ENCODE results near the gene DRC1.

DNA sequence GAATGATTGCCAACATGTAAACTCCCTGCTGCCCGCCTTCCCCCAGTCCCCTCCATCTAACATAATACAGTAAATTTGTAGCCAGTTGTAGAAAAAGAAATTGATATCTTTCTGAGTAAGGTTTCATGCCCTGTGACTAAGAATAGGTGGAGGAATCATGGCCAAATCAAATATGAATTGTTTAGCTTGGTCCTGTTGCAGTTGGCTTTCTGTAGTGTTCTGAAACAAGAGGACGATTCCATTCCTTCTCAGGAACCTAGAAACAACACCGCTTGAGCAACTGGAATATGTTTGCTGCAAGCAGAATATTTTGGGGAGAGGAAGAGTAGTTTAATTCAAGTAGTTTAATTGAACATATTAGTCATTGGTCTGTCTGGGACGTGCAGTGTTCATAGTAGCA is 7.0 kb upstream of the DRC1 start:
- TF ChIP-seq, protein P1, sequence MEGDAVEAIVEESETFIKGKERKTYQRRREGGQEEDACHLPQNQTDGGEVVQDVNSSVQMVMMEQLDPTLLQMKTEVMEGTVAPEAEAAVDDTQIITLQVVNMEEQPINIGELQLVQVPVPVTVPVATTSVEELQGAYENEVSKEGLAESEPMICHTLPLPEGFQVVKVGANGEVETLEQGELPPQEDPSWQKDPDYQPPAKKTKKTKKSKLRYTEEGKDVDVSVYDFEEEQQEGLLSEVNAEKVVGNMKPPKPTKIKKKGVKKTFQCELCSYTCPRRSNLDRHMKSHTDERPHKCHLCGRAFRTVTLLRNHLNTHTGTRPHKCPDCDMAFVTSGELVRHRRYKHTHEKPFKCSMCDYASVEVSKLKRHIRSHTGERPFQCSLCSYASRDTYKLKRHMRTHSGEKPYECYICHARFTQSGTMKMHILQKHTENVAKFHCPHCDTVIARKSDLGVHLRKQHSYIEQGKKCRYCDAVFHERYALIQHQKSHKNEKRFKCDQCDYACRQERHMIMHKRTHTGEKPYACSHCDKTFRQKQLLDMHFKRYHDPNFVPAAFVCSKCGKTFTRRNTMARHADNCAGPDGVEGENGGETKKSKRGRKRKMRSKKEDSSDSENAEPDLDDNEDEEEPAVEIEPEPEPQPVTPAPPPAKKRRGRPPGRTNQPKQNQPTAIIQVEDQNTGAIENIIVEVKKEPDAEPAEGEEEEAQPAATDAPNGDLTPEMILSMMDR (conservative IDR thresholded peaks at IDR 0.05; ENCODE audit: low read depth, low read length) = no peak
- no peak for TF ChIP-seq POLR2A (IDR thresholded peaks at IDR 0.05; ENCODE audit: low read depth, low read length)
- TF ChIP-seq CEBPB (IDR thresholded peaks at IDR 0.05; ENCODE audit: low read depth, low read length) = no peak
- no peak for TF ChIP-seq MAZ (IDR thresholded peaks at IDR 0.05; ENCODE audit: borderline replicate concordance, low read depth, low read length)
- TF ChIP-seq RFX5 (IDR thresholded peaks at IDR 0.05; ENCODE audit: low read depth, low read length) = no peak
- no peak for TF ChIP-seq FOS (IDR thresholded peaks at IDR 0.05; ENCODE audit: low read depth, low read length)
- TF ChIP-seq, protein P2, sequence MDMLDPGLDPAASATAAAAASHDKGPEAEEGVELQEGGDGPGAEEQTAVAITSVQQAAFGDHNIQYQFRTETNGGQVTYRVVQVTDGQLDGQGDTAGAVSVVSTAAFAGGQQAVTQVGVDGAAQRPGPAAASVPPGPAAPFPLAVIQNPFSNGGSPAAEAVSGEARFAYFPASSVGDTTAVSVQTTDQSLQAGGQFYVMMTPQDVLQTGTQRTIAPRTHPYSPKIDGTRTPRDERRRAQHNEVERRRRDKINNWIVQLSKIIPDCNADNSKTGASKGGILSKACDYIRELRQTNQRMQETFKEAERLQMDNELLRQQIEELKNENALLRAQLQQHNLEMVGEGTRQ (IDR thresholded peaks at IDR 0.05; ENCODE audit: low read depth, low read length) = no peak
